Esophagus squamous epithelium (tissue), 4 donors: ENCODE results near the gene DSCAML1.

Experiments used
- CTCF ChIP-seq, 6 experiments: fragments of 450-650 bp in 4 of 6; fragments of 200-600 bp in 2 of 6; sonication (generic) in 2 of 6; IDR thresholded peaks; one replicate each; pipeline ENCODE4 v1.5.1; 2016 to 2019; ENCODE audit warnings: antibody characterized with exemption in 6 of 6, mild to moderate bottlenecking in 4 of 6, moderate library complexity in 4 of 6
- POLR2A ChIP-seq, 4 donors: fragments of 450-650 bp; IDR thresholded peaks; one replicate each; pipeline ENCODE4 v1.6.1; 2017; ENCODE audit warnings: antibody characterized with exemption in 4 of 4, mild to moderate bottlenecking in 4 of 4, moderate library complexity in 3 of 4

GRCh38 chr11:117771197-117771596 is 25.8 kb downstream of the DSCAML1 start:
- TF ChIP-seq CTCF (IDR thresholded peaks at IDR 0.05) = no peak
- no peak for TF ChIP-seq POLR2A (IDR thresholded peaks at IDR 0.05)
